Activated CD4-positive, alpha-beta memory T cell treated with anti-CD3 and anti-CD28 coated beads, Interleukin-2, amount 10 ng/mL, durations not matched to agents 7 days and 5 days (primary cell): ENCODE data around the gene WNT5A. TPM values are rescaled to one million over a fixed set of nuclear protein-coding genes. Genes with fewer than 3 reads are reported as not detected.

ENCODE experiments used
- CTCF ChIA-PET: fragments of 350-600 bp; sonication (Branson Sonifier 250); formaldehyde crosslinking; loops from one replicate; lab custom pipeline; 2021; ENCODE audit warnings: antibody characterized with exemption, inconsistent platforms; lab: Charles Lee
- POLR2A ChIA-PET: fragments of 350-600 bp; sonication (Branson Sonifier 250); formaldehyde crosslinking; loops from one replicate; lab custom pipeline; 2021; ENCODE audit warnings: antibody characterized with exemption; lab: Charles Lee
- DNase-seq: peaks from one replicate; pipeline ENCODE4 v3.0.0-alpha.2; 2020
- H3K27ac Mint-ChIP-seq: one replicate; pipeline ENCODE4 v1.8.0; 2021; ENCODE audit warnings: mild to moderate bottlenecking, mixed read lengths
- H3K27me3 Mint-ChIP-seq: one replicate; pipeline ENCODE4 v1.8.0; 2021; ENCODE audit warnings: mixed read lengths
- H3K36me3 Mint-ChIP-seq: one replicate; pipeline ENCODE4 v1.8.0; 2021; ENCODE audit warnings: low read depth, mixed read lengths
- H3K4me1 Mint-ChIP-seq: one replicate; pipeline ENCODE4 v1.8.0; 2021; ENCODE audit warnings: mixed read lengths
- H3K4me3 Mint-ChIP-seq: one replicate; pipeline ENCODE4 v1.8.0; 2021; ENCODE audit warnings: mild to moderate bottlenecking, mixed read lengths
- H3K9me3 Mint-ChIP-seq: one replicate; pipeline ENCODE4 v1.8.0; 2021; ENCODE audit warnings: mixed read lengths
- total RNA-seq, 2 experiments: library from RNA; stranded (reverse); gene quantifications; one replicate each; pipeline ENCODE4 v1.2.3, GENCODE V29; 2021

The WNT5A gene
- total RNA-seq, 2 experiments from 2014 or later: not detected

DNA sequence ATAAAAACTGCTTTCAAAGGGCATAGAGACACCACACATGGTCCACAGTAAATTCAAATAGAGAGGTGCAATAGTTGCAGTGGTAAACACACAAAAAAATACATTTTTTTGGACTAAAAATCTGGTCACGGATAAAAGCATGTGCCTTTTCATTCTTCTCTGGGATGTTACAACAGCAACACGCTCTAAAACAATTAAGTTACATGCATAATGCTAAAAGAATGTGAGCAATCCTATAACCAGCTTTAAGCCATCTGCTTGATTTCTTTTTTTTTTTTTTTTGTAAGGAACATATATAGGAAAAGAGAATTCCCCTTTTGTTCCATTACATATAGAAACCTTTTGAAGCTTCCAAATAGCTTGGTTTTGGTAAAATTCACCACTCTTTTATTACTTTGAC lies 20.0 kb downstream of the WNT5A start:
- Mint-ChIP-seq H3K27ac (no peak overlapping the region), H3K9me3 (no peaks in the 10 kb centered on the region), H3K36me3 (no peaks in the 10 kb centered on the region), H3K4me1 (no peaks in the 10 kb centered on the region), H3K27me3 (no peaks in the 10 kb centered on the region), H3K4me3 (no peak overlapping the region)
- ChIA-PET POLR2A (no interaction called here), CTCF (no interaction called here)
- no peak for DNase-seq

GRCh38 chr3:55466526-55466925 lies 20.6 kb downstream of the WNT5A start:
- no peaks in the 10 kb centered on the region for H3K36me3 Mint-ChIP-seq
- ChIA-PET CTCF (no interaction called here), POLR2A (no interaction called here)
- no peaks in the 10 kb centered on the region for H3K27me3 Mint-ChIP-seq
- no peaks in the 10 kb centered on the region for H3K4me1 Mint-ChIP-seq
- H3K9me3 Mint-ChIP-seq: no peaks in the 10 kb centered on the region
- no peak overlapping the region for H3K27ac Mint-ChIP-seq
- DNase-seq: no peak
- H3K4me3 Mint-ChIP-seq: no peak overlapping the region

DNA sequence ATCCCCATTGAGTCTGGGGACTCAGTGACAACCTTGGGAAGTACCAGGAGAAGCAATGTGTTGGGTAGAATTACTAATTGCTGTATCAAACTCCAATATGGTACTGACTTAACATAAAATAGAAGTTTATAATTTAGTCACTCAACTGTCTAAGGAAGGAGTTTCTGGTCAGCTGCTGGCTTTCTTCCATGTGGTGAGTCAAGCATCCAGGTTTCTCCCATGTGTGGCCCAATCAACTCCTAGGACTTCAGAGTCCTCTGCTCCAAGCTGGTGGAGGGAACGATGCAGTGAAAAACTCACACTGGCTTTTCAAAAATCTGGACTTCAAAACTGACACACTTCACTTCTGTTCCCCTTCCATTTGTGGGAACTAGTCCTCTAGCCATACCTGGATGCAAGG lies 25.2 kb downstream of the WNT5A start:
- DNase-seq: no peak
- Mint-ChIP-seq H3K4me3 (no peak overlapping the region), H3K4me1 (no peaks in the 10 kb centered on the region), H3K27ac (no peak overlapping the region), H3K36me3 (no peaks in the 10 kb centered on the region), H3K27me3 (no peaks in the 10 kb centered on the region), H3K9me3 (no peaks in the 10 kb centered on the region)
- CTCF ChIA-PET: no interaction called here
- POLR2A ChIA-PET: no interaction called here

DNA sequence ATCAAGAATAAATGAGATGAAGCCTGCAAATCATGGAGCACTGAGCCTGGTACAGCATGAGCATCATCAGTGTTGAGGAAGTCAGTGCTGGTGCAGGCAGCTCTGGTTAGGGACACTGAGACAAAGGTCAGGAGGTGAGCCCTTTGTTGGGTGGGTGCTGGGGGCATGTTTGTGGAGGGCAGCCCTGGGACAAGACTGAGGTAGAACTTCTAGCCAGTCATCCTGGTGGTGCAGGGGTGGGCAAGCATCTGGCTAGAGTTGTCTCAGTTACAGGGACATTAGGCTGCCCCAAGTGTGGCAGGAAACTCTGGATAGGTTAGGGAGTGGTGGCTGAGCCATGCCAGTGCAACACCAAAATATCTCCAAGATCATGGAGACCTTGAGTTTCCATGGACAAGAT lies 27.3 kb downstream of the WNT5A start:
- ChIA-PET POLR2A (no interaction called here), CTCF (no interaction called here)
- H3K9me3 Mint-ChIP-seq: no peaks in the 10 kb centered on the region
- no peak overlapping the region for H3K4me3 Mint-ChIP-seq
- no peaks in the 10 kb centered on the region for H3K36me3 Mint-ChIP-seq
- DNase-seq: no peak
- H3K4me1 Mint-ChIP-seq: no peaks in the 10 kb centered on the region
- no peak overlapping the region for H3K27ac Mint-ChIP-seq
- H3K27me3 Mint-ChIP-seq: no peaks in the 10 kb centered on the region

GRCh38 chr3:55458181-55458790 lies 28.8 kb downstream of the WNT5A start:
- no peak for DNase-seq
- POLR2A ChIA-PET: no interaction called here
- no peaks in the 10 kb centered on the region for H3K4me1 Mint-ChIP-seq
- H3K9me3 Mint-ChIP-seq: no peaks in the 10 kb centered on the region
- no peaks in the 10 kb centered on the region for H3K27me3 Mint-ChIP-seq
- H3K27ac Mint-ChIP-seq: no peak overlapping the region
- CTCF ChIA-PET: no interaction called here
- H3K4me3 Mint-ChIP-seq: no peak overlapping the region
- H3K36me3 Mint-ChIP-seq: no peaks in the 10 kb centered on the region

DNA sequence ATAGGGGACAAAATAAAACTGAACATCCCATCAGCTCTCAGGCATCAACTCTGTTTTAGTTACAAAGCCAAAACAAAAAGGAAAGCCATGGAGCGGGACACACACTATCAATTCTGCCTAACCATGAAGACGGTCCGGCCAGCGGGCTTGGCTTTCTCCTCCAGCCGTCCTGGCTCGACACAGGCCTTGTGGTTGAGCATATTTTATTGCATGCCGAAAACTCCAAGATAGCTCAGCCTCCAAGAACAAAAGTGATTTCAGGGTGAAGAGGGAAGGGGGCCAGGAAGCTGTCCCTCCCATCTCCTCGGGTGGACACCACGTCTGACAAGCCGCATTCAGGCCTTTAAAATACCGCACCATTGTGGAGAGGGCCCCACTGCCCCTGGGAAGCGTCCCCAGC lies 31.2 kb downstream of the WNT5A start:
- POLR2A ChIA-PET: no interaction called here

DNA sequence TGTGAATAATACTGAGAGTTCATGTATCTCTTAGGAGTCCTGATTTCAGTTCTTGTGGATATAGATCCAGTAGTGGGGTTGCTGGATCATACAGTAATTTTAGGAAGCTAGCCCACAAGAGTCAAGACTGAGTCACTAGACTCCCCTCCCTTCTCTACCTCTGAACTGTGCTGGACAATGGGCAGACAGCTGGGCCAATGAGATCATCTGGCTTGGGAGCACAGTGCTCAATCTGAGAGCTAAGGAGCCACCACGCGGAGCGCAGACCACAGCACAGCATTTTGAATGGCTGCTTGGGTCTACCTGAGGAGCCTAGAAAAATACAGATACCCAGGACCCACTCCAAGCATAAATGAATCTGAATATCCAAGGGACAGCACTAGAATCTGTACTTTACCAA lies 32.5 kb downstream of the WNT5A start:
- DNase-seq: no peak
- H3K36me3 Mint-ChIP-seq: no peaks in the 10 kb centered on the region
- H3K27me3 Mint-ChIP-seq: no peaks in the 10 kb centered on the region
- H3K27ac Mint-ChIP-seq: no peak overlapping the region
- POLR2A ChIA-PET: no interaction called here
- H3K4me3 Mint-ChIP-seq: no peak overlapping the region
- no peaks in the 10 kb centered on the region for H3K9me3 Mint-ChIP-seq
- CTCF ChIA-PET: no interaction called here
- no peaks in the 10 kb centered on the region for H3K4me1 Mint-ChIP-seq

More for the DNA sequence above, 31.2 kb downstream of the WNT5A start:
- H3K4me3 Mint-ChIP-seq: no peak overlapping the region
- H3K27me3 Mint-ChIP-seq: no peaks in the 10 kb centered on the region
- CTCF ChIA-PET: no interaction called here
- no peaks in the 10 kb centered on the region for H3K36me3 Mint-ChIP-seq
- DNase-seq: no peak
- H3K4me1 Mint-ChIP-seq: no peaks in the 10 kb centered on the region
- H3K27ac Mint-ChIP-seq: no peak overlapping the region
- no peaks in the 10 kb centered on the region for H3K9me3 Mint-ChIP-seq

GRCh38 chr3:55453886-55454496 lies 33.1 kb downstream of the WNT5A start:
- POLR2A ChIA-PET: no interaction called here

GRCh38 chr3:55452886-55453285 lies 34.2 kb downstream of the WNT5A start:
- ChIA-PET POLR2A (no interaction called here), CTCF (no interaction called here)
- Mint-ChIP-seq H3K36me3 (no peaks in the 10 kb centered on the region), H3K4me1 (no peaks in the 10 kb centered on the region), H3K9me3 (no peaks in the 10 kb centered on the region), H3K27me3 (no peaks in the 10 kb centered on the region), H3K4me3 (no peak overlapping the region), H3K27ac (no peak overlapping the region)
- no peak for DNase-seq

More at GRCh38 chr3:55453886-55454496, 33.1 kb downstream of the WNT5A start:
- Mint-ChIP-seq H3K4me1 (no peaks in the 10 kb centered on the region), H3K9me3 (no peaks in the 10 kb centered on the region), H3K27ac (no peak overlapping the region), H3K4me3 (no peak overlapping the region), H3K27me3 (no peaks in the 10 kb centered on the region), H3K36me3 (no peaks in the 10 kb centered on the region)
- no peak for DNase-seq
- CTCF ChIA-PET: no interaction called here

- Mint-ChIP-seq H3K4me1 (no peaks in the 10 kb centered on the region), H3K27me3 (no peaks in the 10 kb centered on the region), H3K4me3 (no peak overlapping the region), H3K27ac (no peak overlapping the region), H3K36me3 (no peaks in the 10 kb centered on the region), H3K9me3 (no peaks in the 10 kb centered on the region)
- no peak for DNase-seq
- CTCF ChIA-PET: no interaction called here
- POLR2A ChIA-PET: no interaction called here
These were observed 37.6 kb downstream of the WNT5A start for GRCh38 chr3:55449527-55449926.

GRCh38 chr3:55446850-55447249 lies 40.3 kb downstream of the WNT5A start:
- no peak overlapping the region for H3K4me3 Mint-ChIP-seq
- peaks cover 3% of the 10 kb centered on the region for H3K9me3 Mint-ChIP-seq
- H3K27me3 Mint-ChIP-seq: no peaks in the 10 kb centered on the region
- no peak for DNase-seq
- no peak overlapping the region for H3K27ac Mint-ChIP-seq
- ChIA-PET POLR2A (no interaction called here), CTCF (no interaction called here)
- H3K4me1 Mint-ChIP-seq: no peaks in the 10 kb centered on the region
- H3K36me3 Mint-ChIP-seq: no peaks in the 10 kb centered on the region

- H3K4me1 Mint-ChIP-seq: no peaks in the 10 kb centered on the region
- ChIA-PET CTCF (no interaction called here), POLR2A (no interaction called here)
- H3K36me3 Mint-ChIP-seq: no peaks in the 10 kb centered on the region
- H3K27me3 Mint-ChIP-seq: no peaks in the 10 kb centered on the region
- no peak overlapping the region for H3K27ac Mint-ChIP-seq
- DNase-seq: no peak
- peaks cover 3% of the 10 kb centered on the region for H3K9me3 Mint-ChIP-seq
- no peak overlapping the region for H3K4me3 Mint-ChIP-seq
These were observed 41.6 kb downstream of the WNT5A start for GRCh38 chr3:55445551-55445950.

GRCh38 chr3:55443346-55443745 lies 43.8 kb downstream of the WNT5A start:
- Mint-ChIP-seq H3K27ac (no peak overlapping the region), H3K36me3 (no peaks in the 10 kb centered on the region), H3K4me3 (no peak overlapping the region), H3K9me3 (peaks cover 3% of the 10 kb centered on the region), H3K27me3 (no peaks in the 10 kb centered on the region), H3K4me1 (no peaks in the 10 kb centered on the region)
- DNase-seq: no peak
- CTCF ChIA-PET: no interaction called here
- POLR2A ChIA-PET: no interaction called here

GRCh38 chr3:55442861-55443260 lies 44.2 kb downstream of the WNT5A start:
- Mint-ChIP-seq H3K27me3 (no peaks in the 10 kb centered on the region), H3K4me3 (no peak overlapping the region), H3K4me1 (no peaks in the 10 kb centered on the region), H3K9me3 (peaks cover 3% of the 10 kb centered on the region), H3K27ac (no peak overlapping the region), H3K36me3 (no peaks in the 10 kb centered on the region)
- POLR2A ChIA-PET: no interaction called here
- DNase-seq: no peak
- CTCF ChIA-PET: no interaction called here
